ENCODE data around the gene SLFNL1.
A peak's percentile ranks its signal among the peaks of the same experiment; 100 is the strongest.

SLFNL1 gene

DNA sequence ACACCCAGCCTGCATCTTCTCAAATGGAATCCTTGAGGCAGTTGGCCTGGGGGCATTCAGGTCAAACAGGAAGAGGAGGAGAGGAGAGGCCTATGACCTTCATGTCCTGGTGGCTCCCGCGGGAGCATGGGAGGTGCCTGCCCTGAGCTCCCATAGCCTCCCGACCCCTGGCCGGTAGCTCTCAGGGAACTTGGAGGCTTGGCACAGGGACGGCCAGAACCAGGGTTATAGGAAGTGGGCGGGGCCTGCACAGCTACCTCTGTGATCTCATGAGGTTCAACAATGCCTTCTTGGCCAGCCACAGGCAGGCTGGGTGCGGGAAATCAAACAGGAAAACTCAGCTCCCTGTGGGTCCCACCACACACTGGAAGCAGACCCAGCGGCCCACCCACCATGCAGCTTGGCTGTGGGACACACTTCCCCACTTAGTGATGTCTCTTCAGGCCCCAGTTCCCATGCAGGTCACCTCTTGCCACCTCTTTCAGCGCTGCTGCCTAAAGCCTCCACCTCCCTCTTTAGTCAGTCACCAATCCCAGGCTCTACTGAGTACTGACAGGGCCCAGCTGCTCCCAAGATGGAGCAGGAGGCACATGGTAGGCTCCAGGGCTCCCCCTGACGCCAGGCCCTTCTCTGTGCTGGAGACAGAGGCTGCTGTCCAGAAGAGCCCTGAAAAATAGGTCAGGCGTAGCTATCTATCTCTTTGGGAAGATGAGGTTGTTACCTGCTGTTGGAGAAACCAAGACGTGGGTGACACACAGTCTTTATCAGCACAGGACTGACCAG, at the start of gene SLFNL1:
Gene SLFNL1 (minus strand): TSS at position 200 of the 783 bp plus-strand sequence. CDS start 1,065 bp downstream, outside the sequence.
- DNase-seq (ENCODE audit: low read depth): peak; percentile 32

DNA sequence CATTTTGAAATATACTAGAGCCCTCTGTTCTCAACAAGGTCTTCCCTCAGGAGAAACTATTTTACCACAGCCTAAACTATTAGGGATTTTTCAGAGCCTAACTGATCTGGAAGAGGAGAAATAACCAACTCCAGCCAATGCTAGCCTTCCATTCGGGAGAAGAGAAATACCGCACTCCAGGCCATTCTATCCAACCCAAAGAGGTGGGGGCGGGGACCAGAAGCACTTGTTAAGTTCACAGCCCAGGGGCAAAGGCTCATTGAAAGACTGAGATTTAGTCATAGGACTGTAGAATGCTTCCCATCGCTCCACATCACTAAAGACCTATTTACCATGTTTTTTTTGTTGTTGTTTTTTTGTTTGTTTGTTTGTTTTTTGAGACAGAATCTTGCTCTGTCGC, 35.4 kb upstream of the SLFNL1 start:
- no peak for DNase-seq (ENCODE audit: low read depth)

DNA sequence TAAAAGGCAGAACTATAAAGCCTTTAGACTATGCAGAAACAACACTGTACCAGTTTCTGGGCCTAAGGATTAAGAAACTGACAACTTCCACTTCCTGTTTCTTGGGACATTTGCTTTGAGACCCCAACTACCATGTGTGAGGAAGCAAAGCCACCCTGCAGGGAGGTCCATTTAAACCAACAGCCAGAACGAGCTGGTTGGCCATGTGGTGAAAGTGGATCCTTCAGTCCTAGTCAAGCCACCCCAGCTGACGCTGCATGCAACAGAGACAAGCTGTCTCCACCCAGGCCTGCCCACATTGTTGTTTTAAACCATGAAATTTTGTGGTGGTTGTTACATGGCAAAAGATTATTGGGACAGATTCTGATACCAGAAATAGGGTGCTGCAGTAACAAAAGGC, 31.8 kb upstream of the SLFNL1 start:
- no peak for DNase-seq (ENCODE audit: low read depth)

- DNase-seq (ENCODE audit: low read depth): no peak
These were observed 29.5 kb upstream of the SLFNL1 start for GRCh38 chr1:41051022-41051421.

DNA sequence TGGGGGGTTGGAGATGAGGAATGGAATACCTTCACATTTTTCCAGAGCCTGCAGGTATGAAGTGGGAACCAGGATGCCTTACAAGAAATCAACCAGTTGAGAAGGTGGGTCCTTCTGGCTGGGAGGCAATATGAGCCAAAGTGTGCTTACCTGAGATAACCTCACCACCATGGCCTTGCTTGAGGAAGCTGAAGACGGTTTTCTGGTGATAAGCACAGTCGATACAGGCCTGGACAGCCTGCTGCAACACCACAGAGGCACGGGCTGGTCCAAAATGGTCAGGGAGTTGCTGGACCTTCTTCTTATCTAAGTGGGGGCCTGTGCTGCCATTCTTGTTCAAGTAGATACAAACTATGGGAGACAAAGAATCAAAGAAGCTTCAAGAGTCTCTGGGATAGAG, 27.0 kb upstream of the SLFNL1 start:
- no peak for DNase-seq (ENCODE audit: low read depth)

DNA sequence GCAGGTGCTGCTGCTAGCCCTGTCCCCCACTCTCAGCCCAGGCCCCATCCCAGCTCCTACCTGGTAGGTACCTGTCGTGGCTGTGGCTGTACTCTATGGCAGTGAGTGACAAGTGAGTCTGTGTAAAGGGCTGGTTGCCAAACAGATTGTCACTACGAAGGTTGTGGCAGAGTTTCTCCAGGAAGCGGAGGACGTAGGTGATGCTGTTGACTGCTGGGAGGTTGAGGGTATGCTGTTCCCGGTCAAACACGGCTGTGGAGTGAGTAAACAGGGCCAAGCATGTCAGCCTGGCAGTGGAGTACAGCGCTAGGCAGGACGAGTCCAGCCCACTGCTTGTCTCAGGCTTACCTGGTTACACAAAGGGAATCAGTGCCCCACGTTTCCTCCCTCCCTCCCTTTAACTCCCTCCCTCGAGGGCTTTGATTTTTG, 24.8 kb upstream of the SLFNL1 start:
- DNase-seq (ENCODE audit: low read depth): no peak

DNA sequence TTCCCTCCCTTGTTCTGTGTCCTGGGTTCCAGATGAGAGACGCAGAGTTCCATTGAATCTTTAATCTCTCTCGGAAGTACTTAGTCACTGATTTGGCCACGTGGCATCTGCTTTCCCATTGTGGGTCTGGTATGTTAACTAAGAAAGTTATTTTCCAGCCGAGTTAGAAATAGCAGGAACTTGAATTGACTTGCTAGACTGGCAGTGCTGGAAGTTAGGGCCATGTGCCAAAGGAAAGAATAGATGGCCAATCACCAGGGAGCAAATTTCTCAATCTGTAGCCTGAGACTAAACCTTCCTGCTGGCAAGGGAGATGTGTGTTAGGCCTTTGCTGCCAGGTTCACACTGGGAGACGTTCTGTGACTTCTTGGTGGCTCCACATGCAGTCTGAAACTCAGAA, 24.2 kb upstream of the SLFNL1 start:
- peak; percentile 78 for DNase-seq (ENCODE audit: low read depth)

DNA sequence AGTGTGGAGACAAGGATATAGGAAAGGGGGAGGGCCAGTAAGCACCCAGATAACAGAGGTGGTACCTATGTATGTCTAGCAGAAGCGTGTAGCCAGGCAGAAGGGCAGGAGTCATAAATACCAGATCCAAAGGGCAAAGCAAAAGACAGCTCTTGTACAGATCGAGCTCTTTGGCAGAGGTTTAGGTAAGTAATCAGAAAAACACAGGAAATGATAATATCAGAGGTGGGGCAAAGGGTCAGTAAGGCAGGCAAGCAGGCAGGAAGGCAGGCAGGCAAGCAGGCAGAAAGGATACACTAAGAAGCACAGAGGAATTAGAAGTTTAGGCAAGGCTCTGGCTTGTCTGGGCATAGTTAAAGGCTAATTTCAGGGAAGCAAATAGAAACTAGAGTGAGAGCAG, 22.7 kb upstream of the SLFNL1 start:
- DNase-seq (ENCODE audit: low read depth): no peak

- peak; percentile 80 for DNase-seq (ENCODE audit: low read depth)
These were observed 20.2 kb upstream of the SLFNL1 start for GRCh38 chr1:41041614-41042270.

DNA sequence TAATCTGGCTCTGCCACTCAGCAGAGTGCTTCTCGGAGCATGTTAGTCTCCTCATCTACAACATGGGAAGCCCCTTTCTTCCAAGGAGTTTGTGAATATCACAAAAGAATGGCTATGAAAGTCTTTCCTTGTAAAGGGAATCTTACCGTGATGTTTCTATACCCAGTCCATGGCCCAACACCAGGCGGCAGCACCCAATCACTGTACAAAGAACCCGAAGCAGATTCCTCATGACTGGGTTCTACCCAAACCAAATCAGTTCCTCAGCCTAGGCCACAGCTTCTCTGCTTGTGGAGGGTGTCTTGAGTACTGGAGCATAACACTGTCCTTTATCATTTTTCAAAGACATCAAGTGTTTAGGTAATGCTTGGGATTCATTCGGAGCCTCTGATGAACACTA, 16.6 kb upstream of the SLFNL1 start:
- no peak for DNase-seq (ENCODE audit: low read depth)

GRCh38 chr1:41037116-41037903, 15.8 kb upstream of the SLFNL1 start:
- no peak for DNase-seq (ENCODE audit: low read depth)

GRCh38 chr1:41033272-41033671, 11.7 kb upstream of the SLFNL1 start:
- no peak for DNase-seq (ENCODE audit: low read depth)

- no peak for DNase-seq (ENCODE audit: low read depth)
These were observed 10.6 kb upstream of the SLFNL1 start for GRCh38 chr1:41032147-41032546.

DNA sequence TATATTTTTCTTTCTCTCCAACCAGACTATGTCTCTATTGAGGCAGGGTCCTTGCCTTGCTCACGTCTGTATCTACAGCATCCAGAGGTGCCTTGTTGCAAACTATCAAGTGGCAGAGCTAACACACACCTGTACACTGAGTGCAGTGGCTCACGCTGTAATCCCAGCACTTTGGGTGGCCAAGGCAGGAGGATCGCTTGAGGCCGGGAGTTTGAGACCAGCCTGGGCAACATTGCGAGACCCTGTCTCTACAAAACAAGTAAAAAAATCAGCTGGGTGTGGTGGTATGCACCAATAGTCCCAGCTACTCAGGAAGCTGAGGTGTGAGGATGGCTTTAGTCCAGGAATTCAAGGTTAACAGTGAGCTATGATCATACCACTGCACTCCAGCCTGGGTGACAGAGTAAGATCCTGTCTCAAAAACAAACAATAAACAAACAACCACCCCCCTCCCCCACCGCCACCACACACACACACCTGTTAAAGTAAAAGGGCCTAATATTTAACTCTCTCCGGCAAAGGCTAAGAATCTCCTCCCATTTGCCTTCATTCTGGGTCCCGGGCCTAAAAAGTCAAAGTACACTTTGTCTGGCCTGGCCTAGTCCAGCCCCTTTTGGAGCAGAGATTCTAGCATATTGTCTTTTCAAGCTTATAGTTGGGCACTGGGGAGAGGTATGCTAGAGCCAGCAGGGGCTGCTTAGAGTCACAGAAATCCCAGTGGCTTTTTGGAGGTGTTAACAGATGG, 9.5 kb upstream of the SLFNL1 start:
- no peak for DNase-seq (ENCODE audit: low read depth)

DNA sequence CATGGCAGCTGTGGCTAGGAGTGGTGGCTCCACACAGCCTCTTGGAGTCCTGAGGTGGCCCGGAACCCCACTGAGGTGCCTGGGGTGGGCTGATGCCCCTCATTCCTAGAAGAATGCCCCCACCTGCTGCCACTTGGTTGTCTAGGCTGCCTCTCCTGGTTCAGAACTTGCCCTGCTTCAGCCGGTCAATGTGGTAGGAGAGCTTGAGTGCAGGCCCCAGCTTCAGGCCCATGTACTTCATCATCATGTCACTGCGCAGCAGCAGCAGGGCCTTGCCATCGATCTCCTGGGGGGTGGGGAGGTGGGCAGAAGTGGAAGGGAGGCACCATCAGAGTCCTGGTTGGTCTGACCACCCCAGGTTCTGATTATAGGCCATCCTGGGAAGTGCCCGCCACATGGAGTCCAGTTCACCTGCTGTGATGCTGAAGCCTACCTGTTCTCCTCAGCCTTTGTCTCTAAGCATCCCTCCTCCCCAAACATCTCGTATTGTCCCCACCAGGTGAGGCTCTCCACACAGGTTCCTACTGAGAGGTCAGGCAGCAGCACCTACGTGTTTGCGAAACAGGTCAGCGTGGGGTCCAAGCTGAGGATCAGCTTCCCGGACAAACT, 6.6 kb upstream of the SLFNL1 start:
- DNase-seq (ENCODE audit: low read depth): no peak

DNA sequence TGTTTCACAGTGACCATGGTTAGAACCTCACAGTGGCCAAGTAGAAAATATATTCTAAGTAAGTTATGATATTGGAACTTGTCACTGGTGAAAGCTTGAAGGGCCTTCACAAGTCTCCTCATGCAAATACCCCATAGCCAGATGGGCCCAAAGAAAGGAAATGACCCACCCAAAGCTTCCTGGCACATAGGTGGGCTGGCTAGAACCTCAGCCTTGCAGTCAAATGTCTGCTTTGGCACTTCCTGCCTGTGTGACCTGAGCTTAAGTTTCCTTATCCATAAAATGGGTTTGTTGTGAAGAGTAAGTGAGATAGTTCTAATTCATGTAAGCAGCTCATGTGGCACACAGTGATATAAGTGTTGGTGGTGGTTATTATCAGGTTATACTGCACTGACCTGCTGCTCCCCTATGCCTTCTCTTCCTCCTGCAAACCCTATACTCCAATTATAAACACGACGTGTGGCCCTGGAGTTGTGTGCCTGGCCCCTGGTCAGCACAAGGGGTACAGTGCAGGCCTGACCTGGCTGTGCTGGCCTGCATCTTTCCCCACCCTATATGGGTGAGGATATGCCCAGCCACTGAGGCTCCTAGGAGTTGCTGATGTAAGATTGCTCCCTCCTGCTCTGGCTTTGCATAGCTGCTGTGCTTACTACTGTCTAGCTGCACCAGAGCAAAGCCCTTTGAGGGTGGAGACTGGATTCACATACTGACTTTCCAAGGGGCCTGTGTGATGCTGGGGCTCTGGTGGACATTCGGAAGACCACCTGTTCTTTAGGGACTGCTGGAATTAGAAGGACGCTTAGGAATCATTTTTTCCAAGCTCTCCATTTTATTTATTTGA, 4.7 kb upstream of the SLFNL1 start:
- DNase-seq (ENCODE audit: low read depth): no peak

- DNase-seq (ENCODE audit: low read depth): no peak
These were observed 3.4 kb upstream of the SLFNL1 start for GRCh38 chr1:41024953-41025352.

GRCh38 chr1:41023279-41023990, 1.9 kb upstream of the SLFNL1 start:
- no peak for DNase-seq (ENCODE audit: low read depth)

DNA sequence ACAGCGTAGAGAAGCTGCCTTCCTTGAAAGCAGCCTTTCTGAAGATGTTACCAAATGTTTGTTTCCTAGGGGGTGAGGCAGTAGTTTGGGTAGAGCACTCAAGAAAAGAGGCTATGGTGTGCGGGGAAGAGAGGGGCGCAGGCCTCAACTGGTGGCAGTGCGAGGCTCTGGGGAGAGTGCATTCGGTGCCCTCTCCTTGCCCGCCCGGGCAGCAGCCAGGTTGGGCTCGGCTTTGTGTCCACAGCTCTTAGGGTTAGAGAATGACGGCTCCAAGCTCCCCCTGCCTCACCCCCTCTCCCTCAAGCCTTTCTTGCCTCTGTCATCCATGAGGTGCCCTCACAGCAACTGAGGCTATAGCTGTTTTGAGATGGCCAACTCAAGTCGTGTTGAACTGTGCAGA, 899 bp upstream of the SLFNL1 start:
- no peak for DNase-seq (ENCODE audit: low read depth)

GRCh38 chr1:41020654-41021053, 871 bp downstream of the SLFNL1 start:
- no peak for DNase-seq (ENCODE audit: low read depth)
